GM13976 (cell line): Measurements from ENCODE around the gene TVP23C.

Experiments used
- DNase-seq: peaks from one replicate; pipeline ENCODE4 v3.0.0; 2012; ENCODE audit warnings: low spot score
- in situ Hi-C: fragments of 300-500 bp; cut with MboI; formaldehyde crosslinking; loops from one replicate; pipeline ENCODE4 v1.12.0; 2022; ENCODE audit warnings: low sequenced_read_pairs, mixed read lengths, inconsistent platforms; ENCODE audit not compliant: unreplicated experiment
- TF ChIP-seq, protein P1 (sequence below): IDR thresholded peaks from 2 replicates; pipeline ENCODE4 v1.5.1; 2012; ENCODE audit warnings: borderline replicate concordance, mild to moderate bottlenecking; ENCODE audit not compliant: insufficient read depth; ENCODE audit errors: extremely low read depth, missing control alignments, control extremely low read depth

TVP23C gene

DNA sequence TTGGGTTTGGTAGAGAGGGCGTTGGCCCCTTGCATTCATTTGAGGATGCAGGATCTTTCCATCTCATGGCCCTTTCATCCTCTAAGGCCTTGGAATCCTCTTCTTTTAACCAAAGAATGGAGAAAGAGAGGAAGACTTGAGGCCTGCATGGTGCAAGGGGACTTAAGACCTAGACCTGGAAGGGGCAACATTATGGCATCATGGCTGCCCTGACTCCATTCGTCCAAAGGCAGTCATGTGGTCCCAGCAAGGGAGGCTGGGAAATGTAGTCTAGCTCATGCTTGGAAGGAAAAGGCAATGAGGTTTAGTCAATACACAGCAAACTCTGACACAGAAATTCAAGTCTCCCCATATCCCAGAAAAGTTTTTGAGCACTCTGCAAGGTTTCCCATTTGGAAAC lies 65.2 kb downstream of the TVP23C start:
- DNase-seq: no peak
- in situ Hi-C loops: no loop called here
- TF ChIP-seq, protein P1, sequence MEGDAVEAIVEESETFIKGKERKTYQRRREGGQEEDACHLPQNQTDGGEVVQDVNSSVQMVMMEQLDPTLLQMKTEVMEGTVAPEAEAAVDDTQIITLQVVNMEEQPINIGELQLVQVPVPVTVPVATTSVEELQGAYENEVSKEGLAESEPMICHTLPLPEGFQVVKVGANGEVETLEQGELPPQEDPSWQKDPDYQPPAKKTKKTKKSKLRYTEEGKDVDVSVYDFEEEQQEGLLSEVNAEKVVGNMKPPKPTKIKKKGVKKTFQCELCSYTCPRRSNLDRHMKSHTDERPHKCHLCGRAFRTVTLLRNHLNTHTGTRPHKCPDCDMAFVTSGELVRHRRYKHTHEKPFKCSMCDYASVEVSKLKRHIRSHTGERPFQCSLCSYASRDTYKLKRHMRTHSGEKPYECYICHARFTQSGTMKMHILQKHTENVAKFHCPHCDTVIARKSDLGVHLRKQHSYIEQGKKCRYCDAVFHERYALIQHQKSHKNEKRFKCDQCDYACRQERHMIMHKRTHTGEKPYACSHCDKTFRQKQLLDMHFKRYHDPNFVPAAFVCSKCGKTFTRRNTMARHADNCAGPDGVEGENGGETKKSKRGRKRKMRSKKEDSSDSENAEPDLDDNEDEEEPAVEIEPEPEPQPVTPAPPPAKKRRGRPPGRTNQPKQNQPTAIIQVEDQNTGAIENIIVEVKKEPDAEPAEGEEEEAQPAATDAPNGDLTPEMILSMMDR: no peak

DNA sequence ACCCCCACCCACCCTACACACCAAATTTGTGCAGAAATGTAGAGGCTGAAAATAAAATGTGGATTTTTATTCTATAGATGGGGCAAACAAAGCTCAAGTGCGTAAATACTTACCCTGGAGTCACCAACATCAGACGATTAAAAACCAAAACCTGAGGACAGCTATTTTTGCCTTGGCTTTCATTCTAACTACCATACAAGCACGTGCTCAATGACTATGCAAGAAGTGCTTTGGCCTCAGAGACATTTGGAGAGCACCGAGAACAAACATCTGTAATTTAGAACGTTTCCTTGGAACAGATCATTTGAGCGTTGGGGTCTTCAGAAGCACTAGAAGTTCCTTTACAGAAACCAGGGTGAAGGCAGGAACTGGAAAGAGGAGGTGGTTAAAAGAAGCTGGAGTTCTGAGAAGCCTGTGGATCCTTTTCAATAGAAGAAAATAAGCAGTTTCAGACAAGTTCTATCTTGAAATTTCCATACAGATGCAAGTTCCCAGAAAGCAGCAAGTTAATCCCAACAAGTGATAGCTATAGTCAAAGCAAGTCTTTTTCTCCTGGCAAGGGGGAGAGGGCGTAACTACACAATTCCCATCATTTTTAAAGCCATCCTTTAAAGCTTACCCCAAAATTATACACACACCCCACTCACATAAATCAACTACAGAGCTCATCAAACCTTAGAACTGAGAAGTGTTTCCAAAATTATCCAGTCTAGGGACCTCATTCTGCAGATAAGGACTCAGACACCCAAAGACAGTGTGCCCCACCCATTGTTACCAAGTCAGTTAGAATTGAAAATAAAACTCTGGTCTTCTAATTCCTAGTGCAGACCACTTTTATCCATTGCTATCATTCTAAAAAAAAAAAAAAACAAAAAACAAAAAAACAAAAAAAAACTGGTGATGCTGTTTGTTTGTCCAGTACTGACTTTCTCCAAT lies 66.3 kb downstream of the TVP23C start:
- in situ Hi-C loops: no loop called here
- TF ChIP-seq, protein P1: no peak
- no peak for DNase-seq

DNA sequence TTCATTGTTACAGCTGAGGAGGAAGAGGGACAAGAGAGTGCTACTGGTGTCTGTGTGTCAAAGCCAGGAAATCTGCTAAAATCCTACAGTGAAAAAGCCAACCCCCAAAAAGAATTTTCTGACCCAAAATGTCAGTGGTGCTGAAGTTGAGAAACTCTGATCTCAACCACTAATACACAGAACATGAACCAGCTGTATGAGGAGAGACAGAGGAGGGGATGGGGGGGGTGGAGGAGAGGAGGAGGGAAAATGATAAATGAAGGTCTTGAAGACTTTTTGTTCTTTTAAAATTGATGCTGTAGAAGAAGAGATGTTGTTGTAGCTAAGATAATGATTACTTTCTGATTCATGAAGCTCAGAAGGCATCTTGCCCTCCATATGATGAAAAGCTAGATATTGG lies 68.5 kb downstream of the TVP23C start:
- no peak for DNase-seq
- TF ChIP-seq, protein P1: no peak
- in situ Hi-C loops: no loop called here

DNA sequence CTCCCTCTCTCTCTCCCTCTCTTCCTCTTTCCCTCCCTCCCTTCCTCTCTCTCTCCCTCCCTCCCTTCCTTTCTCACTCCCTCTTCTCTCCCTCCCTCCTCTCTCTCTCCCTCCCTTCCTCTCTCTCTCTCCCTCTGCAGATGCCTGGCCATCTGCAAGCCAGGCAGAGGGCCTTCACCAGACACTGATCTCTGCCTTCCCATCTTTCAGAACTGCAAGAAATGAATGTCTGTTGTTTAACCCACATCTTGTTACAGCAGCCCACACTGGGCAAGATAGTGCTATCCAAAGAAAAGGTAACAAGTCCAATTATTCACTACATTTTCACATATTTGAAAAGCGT lies 69.6 kb downstream of the TVP23C start:
- DNase-seq: no peak
- in situ Hi-C loops: no loop called here
- TF ChIP-seq, protein P1: no peak

DNA sequence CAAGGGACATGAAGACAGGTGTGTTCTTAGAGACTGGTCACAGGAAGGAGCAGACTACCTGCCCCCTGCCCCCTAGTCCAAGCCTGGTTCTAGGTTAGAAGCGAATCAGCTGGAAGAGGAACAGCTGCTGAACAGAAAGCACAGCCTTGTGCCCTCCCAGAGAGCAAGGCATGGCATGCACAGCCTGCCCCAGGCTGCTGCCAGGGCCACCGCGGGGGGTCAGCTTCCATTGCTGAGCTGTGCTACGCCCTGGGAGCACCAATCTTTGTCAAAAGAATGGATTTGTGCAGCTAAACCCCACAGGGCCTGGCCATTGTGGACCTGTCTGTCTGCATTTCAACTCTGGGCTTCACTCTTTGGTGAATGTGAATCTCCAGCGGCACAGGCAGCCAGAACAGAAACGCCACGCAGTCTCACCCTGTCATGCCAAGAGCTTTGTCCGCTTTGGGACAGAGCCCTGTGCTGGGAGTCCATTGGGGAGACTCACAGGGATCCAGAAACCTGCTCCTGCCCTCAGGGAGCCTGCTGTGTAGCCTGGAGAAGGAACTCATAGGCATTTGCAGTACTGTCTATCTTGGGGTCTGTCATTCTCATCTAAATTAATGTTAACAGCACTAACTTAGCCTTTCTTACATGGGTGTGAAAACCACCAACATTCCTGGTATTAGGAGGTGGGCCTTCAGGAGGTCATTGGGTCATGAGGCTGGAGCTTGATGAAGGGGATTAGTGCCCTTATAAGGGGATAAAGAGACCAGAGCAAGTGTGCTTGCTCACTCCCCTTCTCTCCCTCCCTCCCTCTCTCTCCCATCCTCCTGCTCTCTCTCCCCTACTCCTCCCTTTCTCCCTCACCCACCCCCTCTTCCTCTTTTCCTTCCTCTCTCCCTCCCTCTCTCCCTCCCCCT lies 70.2 kb downstream of the TVP23C start:
- in situ Hi-C loops: no loop called here
- TF ChIP-seq, protein P1: no peak

DNA sequence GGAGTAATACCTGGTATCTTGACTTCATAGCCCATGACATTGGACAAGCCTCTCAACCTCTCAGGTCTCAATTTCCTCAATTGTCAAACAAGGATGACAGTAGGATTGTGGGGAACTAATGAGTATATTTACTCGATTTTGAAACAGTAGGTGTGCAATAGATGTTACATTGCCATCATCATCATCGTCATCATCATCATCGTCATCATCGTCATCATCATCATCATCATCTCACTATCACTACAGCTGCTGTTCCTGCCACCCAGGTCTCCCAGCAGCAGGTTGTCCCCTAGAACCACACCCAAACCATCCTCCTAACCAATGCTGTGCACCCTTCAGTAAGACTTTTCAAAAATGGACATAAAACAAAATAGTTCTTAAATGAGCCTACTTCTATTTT lies 71.1 kb downstream of the TVP23C start:
- DNase-seq: no peak
- in situ Hi-C loops: no loop called here
- TF ChIP-seq, protein P1: no peak

More for the DNA sequence above, 70.2 kb downstream of the TVP23C start:
- DNase-seq: no peak
